ENCODE data around the gene FTCD. TPM values are rescaled to one million over a fixed set of nuclear protein-coding genes. Genes with fewer than 3 reads are reported as not detected.

FTCD gene
- total and polyA plus RNA-seq, 2 of the 8 experiments (the other 6 are each of a cell fraction or from before 2014, with no cell fraction given): 3.3 to 4.9 TPM

- peak in 1 of 2 experiments; percentile 38 for DNase-seq (ENCODE audit: low read depth in 1 of 2, low spot score in 2 of 2)
- peak overlapping the region; percentile 24; the same call in 1 of the 2 replicates for H2BK5ac ChIP-seq (ENCODE audit: low read depth, low read length)
- H2AK5ac ChIP-seq (ENCODE audit: low read depth, low read length): no peak overlapping the region
- H3K9me3 ChIP-seq (ENCODE audit: insufficient read depth in 2 of 2, low read depth in 1 of 2, low read length in 1 of 2): no peaks in the 10 kb centered on the region; a peak in 1 of 4 replicates
- H3K9ac ChIP-seq (replicated peaks in 1 of 4; ENCODE audit: extremely low read depth in 1 of 4, low read depth in 3 of 4, low read length in 3 of 4): no peak overlapping the region
- no peak overlapping the region for H4K8ac ChIP-seq (ENCODE audit: extremely low read depth, insufficient read depth, low read length)
- no peaks in the 10 kb centered on the region for H3K79me1 ChIP-seq (ENCODE audit: low read depth, low read length)
- H3K4me1 ChIP-seq (replicated peaks in 1 of 4; ENCODE audit: control insufficient read depth in 3 of 4, insufficient read depth in 4 of 4, low read length in 3 of 4): peaks cover 0 to 7% (median 0%) of the 10 kb centered on the region in 4 experiments; a peak in 2 of 7 replicates
- no peak overlapping the region for H3K4me3 ChIP-seq (ENCODE audit: extremely low read depth in 1 of 4, insufficient read depth in 2 of 4, low read depth in 3 of 4, low read length in 4 of 4)
- no peak overlapping the region for H2AFZ ChIP-seq (ENCODE audit: low read length)
- no peak for FAIRE-seq
- H2BK12ac ChIP-seq (ENCODE audit: low read depth, low read length): no peak overlapping the region
- no peak overlapping the region for H4K91ac ChIP-seq (replicated peaks; ENCODE audit: insufficient read length, low read length)
- WGBS, 2 experiments (ENCODE audit: extremely low coverage in 1 of 2, insufficient coverage in 1 of 2, insufficient read length in 1 of 2, insufficient replicate concordance in 2 of 2, low coverage in 1 of 2, low lambda C conversion rate in 2 of 2, missing lambda C conversion rate in 1 of 2): 96% methylated on average over 36 of the region's 40 CpGs; no CpG with 5 or more reads in 1 of the 2 experiments
- H2BK20ac ChIP-seq (ENCODE audit: low read length): no peak overlapping the region
- H3K56ac ChIP-seq (replicated peaks; ENCODE audit: insufficient read length, low read depth, low read length): no peak overlapping the region
- H3K18ac ChIP-seq (ENCODE audit: extremely low read depth, low read length): no peak overlapping the region
- no peaks in the 10 kb centered on the region for H3K79me2 ChIP-seq (ENCODE audit: control insufficient read depth in 1 of 2, insufficient read depth in 2 of 2, low read length in 2 of 2)
- TF ChIP-seq NANOG (IDR thresholded peaks at IDR 0.05; ENCODE audit: insufficient read depth, low read depth, low read length, poor library complexity, severe bottlenecking): no peak
- no peak for TF ChIP-seq EZH2 (IDR thresholded peaks at IDR 0.05; ENCODE audit: low read depth, low read length, severe bottlenecking)
- no peak for TF ChIP-seq ATF2 (IDR thresholded peaks at IDR 0.05; ENCODE audit: low read length)
- no peak for TF ChIP-seq MAX (IDR thresholded peaks at IDR 0.05)
- no peak for TF ChIP-seq YY1 (IDR thresholded peaks at IDR 0.05; ENCODE audit: low read depth, low read length)
- no peak for TF ChIP-seq POLR2A (IDR thresholded peaks at IDR 0.05; ENCODE audit: control extremely low read depth in 1 of 2, low read depth in 2 of 2, low read length in 2 of 2)
- TF ChIP-seq KDM5A (IDR thresholded peaks at IDR 0.05; ENCODE audit: low read length): no peak
- no peak overlapping the region for H3K4me2 ChIP-seq (ENCODE audit: insufficient read depth in 1 of 2, low read depth in 2 of 2, low read length in 2 of 2)
- no peak overlapping the region for H2BK15ac ChIP-seq (ENCODE audit: low read length)
- no peaks in the 10 kb centered on the region for H3K27me3 ChIP-seq (replicated peaks in 1 of 4; ENCODE audit: control insufficient read depth in 3 of 4, extremely low read depth in 1 of 4, insufficient read depth in 3 of 4, low read length in 3 of 4)
- H3K4ac ChIP-seq (replicated peaks; ENCODE audit: insufficient read length, low read depth, low read length): no peak overlapping the region
- peaks cover 2 to 17% (median 3%) of the 10 kb centered on the region in 4 experiments; a peak in 4 of 8 replicates for H3K36me3 ChIP-seq (ENCODE audit: control insufficient read depth in 2 of 4, insufficient read depth in 4 of 4, low read length in 3 of 4)
- no peak overlapping the region for H4K5ac ChIP-seq (ENCODE audit: insufficient read length, low read depth, low read length)
- no peak overlapping the region for H2BK120ac ChIP-seq (replicated peaks; ENCODE audit: low read depth, low read length)
- H3K14ac ChIP-seq (ENCODE audit: insufficient read length): no peak overlapping the region
- peaks cover 7% of the 10 kb centered on the region; the same call in 1 of the 2 replicates for H3K23me2 ChIP-seq (ENCODE audit: low read depth, low read length)
- POLR2A ChIA-PET (ENCODE audit: partially characterized antibody): interaction anchor here (0.5 kb wide), 1 partner anchor 240 kb away, joined by 3 read pairs; no protein-coding TSS in a partner anchor
- no peak overlapping the region; the same call in 1 of the 2 replicates for H3K27ac ChIP-seq (ENCODE audit: low read depth, low read length)
- H4K20me1 ChIP-seq (replicated peaks in 1 of 2; ENCODE audit: control insufficient read depth in 1 of 2, insufficient read depth in 2 of 2, low read length in 2 of 2): peaks cover 0 to 15% of the 10 kb centered on the region in 2 experiments
- CTCF ChIA-PET (ENCODE audit: partially characterized antibody): interaction anchor here (0.6 to 1.7 kb wide), 4 partner anchors 12 to 157 kb away, joined by 3 to 6 read pairs (median 4); no protein-coding TSS in a partner anchor
- H3K23ac ChIP-seq (ENCODE audit: insufficient read length): no peak overlapping the region
Measured at GRCh38 chr21:46127239-46128105, 27.9 kb downstream of the FTCD start.

Data from H1 (cell line).